ENCODE data around the gene IFT80. TPM values are rescaled to one million over a fixed set of nuclear protein-coding genes. Genes with fewer than 3 reads are reported as not detected.

IFT80 gene
- total and polyA plus RNA-seq, 2 experiments from 2014 or later: 14.1 to 33.0 TPM

- H3K79me2 ChIP-seq (replicated peaks; ENCODE audit: insufficient read depth): no peaks in the 10 kb centered on the region
- ATAC-seq (no peak), DNase-seq (ENCODE audit: low spot score) (no peak)
- Mint-ChIP-seq H3K27me3 (ENCODE audit: insufficient read depth, low read depth, poor library complexity) (no peaks in the 10 kb centered on the region), H3K9me3 (no peaks in the 10 kb centered on the region), H3K4me3 (no peak overlapping the region), H3K36me3 (ENCODE audit: low read depth) (no peaks in the 10 kb centered on the region), H3K4me1 (peaks cover 5% of the 10 kb centered on the region; the same call in 2 of the 3 replicates), H3K27ac (no peak overlapping the region)
- H3K4me1 ChIP-seq (ENCODE audit: insufficient read depth): no peaks in the 10 kb centered on the region
- no peak overlapping the region for H3K27ac ChIP-seq (ENCODE audit: low read depth)
- H2AFZ ChIP-seq: no peak overlapping the region
- no peaks in the 10 kb centered on the region for H3F3A ChIP-seq (replicated peaks; ENCODE audit: low read depth)
- H4K20me1 ChIP-seq (replicated peaks; ENCODE audit: insufficient read depth): no peaks in the 10 kb centered on the region
- no peaks in the 10 kb centered on the region for H3K27me3 ChIP-seq (ENCODE audit: insufficient read depth)
- no peak overlapping the region for H3K4me3 ChIP-seq
- H3K9me2 ChIP-seq (ENCODE audit: insufficient read depth): no peaks in the 10 kb centered on the region
- no peaks in the 10 kb centered on the region for H3K36me3 ChIP-seq (ENCODE audit: insufficient read depth)
- no peak overlapping the region for H3K4me2 ChIP-seq
- TF ChIP-seq EZH2 (IDR thresholded peaks at IDR 0.05; ENCODE audit: low read depth, unreplicated experiment): no peak
- no peak for TF ChIP-seq STAT1 (IDR thresholded peaks at IDR 0.05; ENCODE audit: unreplicated experiment)
- no peak for TF ChIP-seq ZNF114 (CRISPR knock-in tag; IDR thresholded peaks at IDR 0.05)
- TF ChIP-seq ZNF462 (CRISPR knock-in tag; IDR thresholded peaks at IDR 0.05): no peak
- TF ChIP-seq EZH2phosphoT487 (IDR thresholded peaks at IDR 0.05; ENCODE audit: unreplicated experiment): no peak
- TF ChIP-seq POLR2AphosphoS5 (IDR thresholded peaks at IDR 0.05; ENCODE audit: low read depth): no peak
Measured at GRCh38 chr3:160302806-160303205, 96.2 kb downstream of the IFT80 start.

DNA sequence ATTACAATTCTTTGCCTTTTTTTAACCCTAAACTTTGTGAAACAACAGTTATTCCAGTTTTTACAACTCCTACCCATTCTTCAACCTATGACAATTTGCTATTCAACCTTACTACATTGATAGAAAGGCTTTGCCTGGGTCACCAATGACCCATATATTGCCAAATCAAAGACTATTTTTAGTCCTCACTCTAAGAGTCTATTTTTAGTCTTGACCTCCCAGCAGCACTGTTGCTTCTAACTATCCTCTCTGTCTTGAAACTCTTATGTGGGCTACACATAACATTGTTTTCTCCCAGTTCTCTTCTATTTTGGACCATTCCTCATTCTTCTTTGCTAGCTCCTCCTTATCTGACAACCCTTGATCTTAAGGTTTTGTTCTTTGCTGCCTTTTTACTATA lies 102.4 kb downstream of the IFT80 start:
- H3K9me3 Mint-ChIP-seq: no peaks in the 10 kb centered on the region
- no peak overlapping the region for H3K4me3 Mint-ChIP-seq
- no peaks in the 10 kb centered on the region for H3F3A ChIP-seq (replicated peaks; ENCODE audit: low read depth)
- peaks cover 11% of the 10 kb centered on the region; the same call in 1 of the 2 replicates for H3K9me2 ChIP-seq (ENCODE audit: insufficient read depth)
- H3K27me3 ChIP-seq (ENCODE audit: insufficient read depth): no peaks in the 10 kb centered on the region
- H3K27ac Mint-ChIP-seq: no peak overlapping the region
- H3K36me3 ChIP-seq (ENCODE audit: insufficient read depth): no peaks in the 10 kb centered on the region
- no peaks in the 10 kb centered on the region for H3K27me3 Mint-ChIP-seq (ENCODE audit: insufficient read depth, low read depth, poor library complexity)
- no peak overlapping the region for H2AFZ ChIP-seq
- no peaks in the 10 kb centered on the region for H3K36me3 Mint-ChIP-seq (ENCODE audit: low read depth)
- no peaks in the 10 kb centered on the region for H3K4me1 ChIP-seq (ENCODE audit: insufficient read depth)
- no peaks in the 10 kb centered on the region for H4K20me1 ChIP-seq (replicated peaks; ENCODE audit: insufficient read depth)
- DNase-seq (ENCODE audit: low spot score) (no peak), ATAC-seq (no peak)
- H3K27ac ChIP-seq (ENCODE audit: low read depth): no peak overlapping the region
- H3K4me1 Mint-ChIP-seq: no peaks in the 10 kb centered on the region
- H3K4me2 ChIP-seq: no peak overlapping the region
- no peak overlapping the region for H3K4me3 ChIP-seq
- H3K79me2 ChIP-seq (replicated peaks; ENCODE audit: insufficient read depth): no peaks in the 10 kb centered on the region
- no peak for TF ChIP-seq ZNF114 (CRISPR knock-in tag; IDR thresholded peaks at IDR 0.05)
- TF ChIP-seq JUNB (IDR thresholded peaks at IDR 0.05; ENCODE audit: unreplicated experiment): no peak
- TF ChIP-seq POLR2AphosphoS5 (IDR thresholded peaks at IDR 0.05; ENCODE audit: low read depth): no peak
- no peak for TF ChIP-seq CREB1 (CRISPR knock-in tag; IDR thresholded peaks at IDR 0.05; ENCODE audit: low read depth)
- no peak for TF ChIP-seq STAT1 (IDR thresholded peaks at IDR 0.05; ENCODE audit: unreplicated experiment)
- no peak for TF ChIP-seq NANOG (IDR thresholded peaks at IDR 0.05; ENCODE audit: borderline replicate concordance)
- no peak for TF ChIP-seq CTCF (conservative IDR thresholded peaks at IDR 0.05; ENCODE audit: low read depth in 2 of 2)
- TF ChIP-seq ZNF331 (CRISPR knock-in tag; IDR thresholded peaks at IDR 0.05; ENCODE audit: low read depth): no peak
- no peak for TF ChIP-seq EZH2 (IDR thresholded peaks at IDR 0.05; ENCODE audit: low read depth, unreplicated experiment)

Data from GM23338 (cell line).